WTC11 (cell line): Measurements from ENCODE around the gene OSCP1. TPM values are rescaled to one million over a fixed set of nuclear protein-coding genes. Genes with fewer than 3 reads are reported as not detected.

Experiments used
- ATAC-seq: fragments of 200-7000 bp; cut with Tn5 transposase; 2 replicates; pipeline ENCODE4 v1.10.0; 2021; ENCODE audit warnings: mild to moderate bottlenecking, moderate library complexity
- CTCF ChIA-PET: fragments of 300-600 bp; sonication (Branson Sonifier 250); formaldehyde crosslinking; loops from one replicate; lab custom pipeline; 2021; ENCODE audit warnings: antibody characterized with exemption; lab: Charles Lee
- POLR2A ChIA-PET: fragments of 350-600 bp; sonication (Branson Sonifier 250); formaldehyde crosslinking; loops from one replicate; lab custom pipeline; 2021; ENCODE audit warnings: antibody characterized with exemption; lab: Charles Lee
- DNase-seq: peaks from one replicate; pipeline ENCODE4 v3.0.0; 2021; ENCODE audit warnings: low spot score
- H3K27ac Mint-ChIP-seq: 2 replicates; pipeline ENCODE4 v1.8.0; 2021; ENCODE audit warnings: mixed read lengths
- H3K27me3 Mint-ChIP-seq: 2 replicates; pipeline ENCODE4 v1.8.0; 2021; ENCODE audit warnings: low read depth, mild to moderate bottlenecking, moderate library complexity, mixed read lengths
- H3K36me3 Mint-ChIP-seq: 2 replicates; pipeline ENCODE4 v1.8.0; 2021; ENCODE audit warnings: mixed read lengths
- H3K4me1 Mint-ChIP-seq: 2 replicates; pipeline ENCODE4 v1.8.0; 2022; ENCODE audit warnings: mixed read lengths
- H3K4me3 Mint-ChIP-seq: 2 replicates; pipeline ENCODE4 v1.8.0; 2021; ENCODE audit warnings: mild to moderate bottlenecking, moderate library complexity, mixed read lengths
- H3K9me3 Mint-ChIP-seq: 2 replicates; pipeline ENCODE4 v1.8.0; 2021; ENCODE audit warnings: mixed read lengths
- AFF4 ChIP-seq: sonication (generic); formaldehyde crosslinking; IDR thresholded peaks from 2 replicates; pipeline ENCODE4 v1.8.1; 2023; ENCODE audit warnings: mild to moderate bottlenecking, missing genetic modification reagents, borderline replicate concordance
- ETV6 ChIP-seq: sonication (generic); formaldehyde crosslinking; IDR thresholded peaks from 2 replicates; pipeline ENCODE4 v1.8.1; 2022; ENCODE audit warnings: mild to moderate bottlenecking, missing genetic modification reagents
- HMGA2 ChIP-seq: fragments of 250-450 bp; sonication (Bioruptor Pico); IDR thresholded peaks from 2 replicates; pipeline ENCODE4 v1.4.0; 2021; ENCODE audit warnings: mild to moderate bottlenecking, moderate library complexity
- IRF1 ChIP-seq: sonication (generic); formaldehyde crosslinking; IDR thresholded peaks from 2 replicates; pipeline ENCODE4 v1.8.0; 2023; ENCODE audit warnings: missing genetic modification reagents
- JUN ChIP-seq: sonication (generic); formaldehyde crosslinking; IDR thresholded peaks from 2 replicates; pipeline ENCODE4 v1.8.0; 2023; ENCODE audit warnings: mild to moderate bottlenecking, missing genetic modification reagents
- NFATC4 ChIP-seq: fragments of 250-450 bp; sonication (Bioruptor Pico); IDR thresholded peaks from 2 replicates; pipeline ENCODE4 v1.9.0; 2021; ENCODE audit warnings: mild to moderate bottlenecking
- NFE2L1 ChIP-seq: sonication (generic); formaldehyde crosslinking; IDR thresholded peaks from 2 replicates; pipeline ENCODE4 v1.8.1; 2023; ENCODE audit warnings: missing genetic modification reagents
- ZBTB43 ChIP-seq: sonication (generic); formaldehyde crosslinking; IDR thresholded peaks from 2 replicates; pipeline ENCODE4 v1.8.1; 2023; ENCODE audit warnings: mild to moderate bottlenecking, missing genetic modification reagents
- ZMAT4 ChIP-seq: fragments of 250-450 bp; sonication (Bioruptor Pico); IDR thresholded peaks from 2 replicates; pipeline ENCODE4 v1.9.0; 2021; ENCODE audit warnings: mild to moderate bottlenecking
- ZNF232 ChIP-seq: sonication (generic); formaldehyde crosslinking; IDR thresholded peaks from 2 replicates; pipeline ENCODE4 v1.8.0; 2022; ENCODE audit warnings: mild to moderate bottlenecking, missing genetic modification reagents
- ZNF263 ChIP-seq: sonication (generic); formaldehyde crosslinking; IDR thresholded peaks from 2 replicates; pipeline ENCODE4 v1.8.1; 2022; ENCODE audit warnings: low read depth, mild to moderate bottlenecking, moderate library complexity, missing genetic modification reagents
- ZNF281 ChIP-seq: sonication (generic); formaldehyde crosslinking; IDR thresholded peaks from 2 replicates; pipeline ENCODE4 v1.8.0; 2023; ENCODE audit warnings: mild to moderate bottlenecking, missing genetic modification reagents
- total RNA-seq: library from RNA; stranded (reverse); gene quantifications from 3 replicates; pipeline ENCODE4 v1.2.3, GENCODE V29; 2021
- TF ChIP-seq, protein P1 (sequence below): fragments of 250-450 bp; sonication (Bioruptor Pico); IDR thresholded peaks from 2 replicates; pipeline ENCODE4 v1.8.0; 2021; ENCODE audit warnings: mild to moderate bottlenecking
- TF ChIP-seq, protein P2 (sequence below): sonication (generic); formaldehyde crosslinking; IDR thresholded peaks from 2 replicates; pipeline ENCODE4 v1.8.1; 2023; ENCODE audit warnings: mild to moderate bottlenecking, missing genetic modification reagents
- TF ChIP-seq, protein P3 (sequence below): fragments of 250-450 bp; sonication (Bioruptor Pico); conservative IDR thresholded peaks from 2 replicates; pipeline ENCODE4 v1.9.0; 2021; ENCODE audit warnings: mild to moderate bottlenecking
- TF ChIP-seq, protein P4 (sequence below): sonication (generic); formaldehyde crosslinking; IDR thresholded peaks from 2 replicates; pipeline ENCODE4 v1.8.0; 2022; ENCODE audit warnings: mild to moderate bottlenecking, missing genetic modification reagents

The OSCP1 gene
- total RNA-seq, 1 experiment from 2014 or later = 1.7 TPM

GRCh38 chr1:36465731-36466369 is 15.6 kb upstream of the OSCP1 start (continued):
- TF ChIP-seq ZMAT4 (CRISPR knock-in tag) (no peak), ZNF281 (CRISPR knock-in tag) (no peak)

- peaks cover 18% of the 10 kb centered on the region for H3K36me3 Mint-ChIP-seq
- peaks cover 16% of the 10 kb centered on the region for H3K4me1 Mint-ChIP-seq
- H3K9me3 Mint-ChIP-seq = no peaks in the 10 kb centered on the region
- H3K27me3 Mint-ChIP-seq = peaks cover 49% of the 10 kb centered on the region
- TF ChIP-seq ZNF263 (CRISPR knock-in tag) (no peak), JUN (no peak), ETV6 (CRISPR knock-in tag) (no peak), NFATC4 (CRISPR knock-in tag) (no peak), NFE2L1 (no peak), IRF1 (no peak), AFF4 (no peak), ZNF232 (CRISPR knock-in tag) (no peak), ZBTB43 (CRISPR knock-in tag) (no peak), HMGA2 (CRISPR knock-in tag) (no peak)
- TF ChIP-seq, protein P1, sequence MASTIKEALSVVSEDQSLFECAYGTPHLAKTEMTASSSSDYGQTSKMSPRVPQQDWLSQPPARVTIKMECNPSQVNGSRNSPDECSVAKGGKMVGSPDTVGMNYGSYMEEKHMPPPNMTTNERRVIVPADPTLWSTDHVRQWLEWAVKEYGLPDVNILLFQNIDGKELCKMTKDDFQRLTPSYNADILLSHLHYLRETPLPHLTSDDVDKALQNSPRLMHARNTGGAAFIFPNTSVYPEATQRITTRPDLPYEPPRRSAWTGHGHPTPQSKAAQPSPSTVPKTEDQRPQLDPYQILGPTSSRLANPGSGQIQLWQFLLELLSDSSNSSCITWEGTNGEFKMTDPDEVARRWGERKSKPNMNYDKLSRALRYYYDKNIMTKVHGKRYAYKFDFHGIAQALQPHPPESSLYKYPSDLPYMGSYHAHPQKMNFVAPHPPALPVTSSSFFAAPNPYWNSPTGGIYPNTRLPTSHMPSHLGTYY (CRISPR knock-in tag) = no peak
- TF ChIP-seq, protein P2, sequence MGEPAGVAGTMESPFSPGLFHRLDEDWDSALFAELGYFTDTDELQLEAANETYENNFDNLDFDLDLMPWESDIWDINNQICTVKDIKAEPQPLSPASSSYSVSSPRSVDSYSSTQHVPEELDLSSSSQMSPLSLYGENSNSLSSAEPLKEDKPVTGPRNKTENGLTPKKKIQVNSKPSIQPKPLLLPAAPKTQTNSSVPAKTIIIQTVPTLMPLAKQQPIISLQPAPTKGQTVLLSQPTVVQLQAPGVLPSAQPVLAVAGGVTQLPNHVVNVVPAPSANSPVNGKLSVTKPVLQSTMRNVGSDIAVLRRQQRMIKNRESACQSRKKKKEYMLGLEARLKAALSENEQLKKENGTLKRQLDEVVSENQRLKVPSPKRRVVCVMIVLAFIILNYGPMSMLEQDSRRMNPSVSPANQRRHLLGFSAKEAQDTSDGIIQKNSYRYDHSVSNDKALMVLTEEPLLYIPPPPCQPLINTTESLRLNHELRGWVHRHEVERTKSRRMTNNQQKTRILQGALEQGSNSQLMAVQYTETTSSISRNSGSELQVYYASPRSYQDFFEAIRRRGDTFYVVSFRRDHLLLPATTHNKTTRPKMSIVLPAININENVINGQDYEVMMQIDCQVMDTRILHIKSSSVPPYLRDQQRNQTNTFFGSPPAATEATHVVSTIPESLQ (CRISPR knock-in tag) = no peak
- TF ChIP-seq, protein P3, sequence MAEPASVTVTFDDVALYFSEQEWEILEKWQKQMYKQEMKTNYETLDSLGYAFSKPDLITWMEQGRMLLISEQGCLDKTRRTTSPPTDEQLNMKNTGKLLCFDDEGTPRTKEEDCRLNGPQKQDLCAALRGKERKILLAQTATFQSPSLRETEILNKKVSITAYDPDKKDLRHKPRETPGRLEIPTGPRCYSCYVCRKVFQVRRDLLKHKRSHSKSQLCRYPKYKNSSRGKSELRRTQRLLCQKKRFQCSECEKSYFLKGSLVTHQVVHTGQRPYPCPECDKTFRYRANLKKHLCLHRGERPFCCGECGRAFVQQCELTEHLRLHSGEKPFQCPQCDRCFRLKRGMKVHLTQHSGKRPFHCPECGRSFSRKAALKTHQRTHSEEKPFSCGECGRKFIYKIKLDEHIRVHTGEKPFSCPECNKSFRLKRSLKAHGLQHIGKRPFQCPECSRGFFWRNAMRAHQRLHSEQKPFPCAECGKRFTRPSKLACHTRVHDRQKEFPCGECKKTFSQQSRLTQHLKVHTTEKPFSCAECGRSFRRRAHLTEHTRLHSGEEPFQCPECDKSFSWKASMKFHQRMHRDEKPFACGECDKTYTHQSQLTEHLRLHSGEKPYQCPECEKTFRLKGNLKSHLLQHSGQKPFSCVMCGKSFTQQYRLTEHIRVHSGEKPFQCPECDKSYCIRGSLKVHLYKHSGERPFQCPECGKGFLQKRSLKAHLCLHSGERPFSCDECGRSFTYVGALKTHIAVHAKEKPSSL = no peak
- TF ChIP-seq, protein P4, sequence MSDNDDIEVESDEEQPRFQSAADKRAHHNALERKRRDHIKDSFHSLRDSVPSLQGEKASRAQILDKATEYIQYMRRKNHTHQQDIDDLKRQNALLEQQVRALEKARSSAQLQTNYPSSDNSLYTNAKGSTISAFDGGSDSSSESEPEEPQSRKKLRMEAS (CRISPR knock-in tag) = no peak
- TF ChIP-seq, all 79 proteins: peak for 0
- peak overlapping the region; percentile 94 for H3K4me3 Mint-ChIP-seq
- peak; percentile 29 for DNase-seq
- CTCF ChIA-PET = interaction anchor here (1.0 to 3.3 kb wide), 7 partner anchors 14 to 277 kb away, joined by 3 to 15 read pairs (median 4); partner anchors contain the start of gene OSCP1
- POLR2A ChIA-PET = interaction anchor here (0.5 to 1.9 kb wide), 6 partner anchors 14 to 79 kb away, joined by 3 to 16 read pairs (median 4); partner anchors contain the start of genes CSF3R, OSCP1 and STK40
- peak; percentile 73 for ATAC-seq
- peak overlapping the region; percentile 95 for H3K27ac Mint-ChIP-seq
These were observed 14.5 kb upstream of the OSCP1 start for GRCh38 chr1:36464605-36465393.
